Panc1 (cell line): ENCODE measurements around the gene TANC1. TPM values are rescaled to one million over a fixed set of nuclear protein-coding genes. Genes with fewer than 3 reads are reported as not detected.

ENCODE experiments used
- ATAC-seq: fragments of 200-7000 bp; cut with Tn5 transposase; 2 replicates; pipeline ENCODE4 v1.9.1; 2020; ENCODE audit warnings: mild to moderate bottlenecking, moderate library complexity
- BruUV-seq: library from RNA; stranded (reverse); fragments of 400-500 nt; replicated peaks from 2 replicates; lab custom pipeline; 2021; lab: Mats Ljungman, UMichigan
- CTCF ChIA-PET: fragments of 300-600 bp; sonication (Branson Sonifier 250); formaldehyde crosslinking; loops from one replicate; lab custom pipeline; 2022; ENCODE audit warnings: antibody characterized with exemption; lab: Charles Lee
- POLR2A ChIA-PET: fragments of 300-600 bp; sonication (Branson Sonifier 250); formaldehyde crosslinking; loops from one replicate; lab custom pipeline; 2022; ENCODE audit warnings: antibody characterized with exemption; lab: Charles Lee
- DNase-seq: peaks from one replicate; pipeline ENCODE4 v3.0.0-alpha.2; 2010; ENCODE audit warnings: low read depth, low spot score
- H3K27ac ChIP-seq: 2 replicates; pipeline ENCODE4 v1.5.1; 2011; ENCODE audit warnings: mild to moderate bottlenecking, low read length, inconsistent platforms
- H3K27me3 ChIP-seq: fragments of 200-500 bp; sonication (Bioruptor generic); 2 replicates; pipeline ENCODE4 v1.6.0; 2014; ENCODE audit warnings: low read length, inconsistent platforms; ENCODE audit not compliant: control insufficient read depth, insufficient read depth
- H3K36me3 ChIP-seq: fragments of 200-500 bp; sonication (Bioruptor generic); 2 replicates; pipeline ENCODE4 v1.5.1; 2014; ENCODE audit warnings: inconsistent platforms, mild to moderate bottlenecking, low read length, moderate library complexity; ENCODE audit not compliant: control insufficient read depth, insufficient read depth
- H3K4me1 ChIP-seq: 2 replicates; pipeline ENCODE4 v1.5.1; 2011; ENCODE audit warnings: inconsistent platforms, mild to moderate bottlenecking, low read length, moderate library complexity; ENCODE audit not compliant: control insufficient read depth, insufficient read depth
- H3K4me3 ChIP-seq, 2 experiments: 2 replicates each; pipeline ENCODE4 v1.5.1; 2011 to 2012; ENCODE audit warnings: low read depth in 2 of 2, low read length in 2 of 2, mild to moderate bottlenecking in 2 of 2, inconsistent platforms in 1 of 2, moderate library complexity in 1 of 2
- H3K9me3 ChIP-seq: fragments of 200-500 bp; sonication (Bioruptor generic); 2 replicates; pipeline ENCODE4 v1.5.1; 2014; ENCODE audit warnings: low read depth, mild to moderate bottlenecking, inconsistent platforms, low read length, moderate library complexity; ENCODE audit not compliant: control insufficient read depth, insufficient read depth
- POLR2AphosphoS5 ChIP-seq: IDR thresholded peaks from 2 replicates; pipeline ENCODE4 v1.6.1; 2012; ENCODE audit warnings: mild to moderate bottlenecking, low read depth, low read length, moderate library complexity
- SIN3A ChIP-seq: IDR thresholded peaks from 2 replicates; pipeline ENCODE4 v1.6.1; 2012; ENCODE audit warnings: low read depth, mild to moderate bottlenecking, low read length, moderate library complexity, borderline replicate concordance; ENCODE audit not compliant: insufficient read depth
- TCF7L2 ChIP-seq: IDR thresholded peaks from 2 replicates; pipeline ENCODE4 v1.6.1; 2011; ENCODE audit warnings: mild to moderate bottlenecking, low read depth, low read length, inconsistent platforms
- in situ Hi-C: cut with HindIII; loops from 2 replicates; pipeline ENCODE4 v1.10.0; 2016; ENCODE audit warnings: low sequenced_read_pairs, low pct_unique_long_range_greater_than_20kb
- intact Hi-C: fragments of 100-400 bp; cut with micrococcal nuclease; formaldehyde crosslinking; loops from one replicate; pipeline ENCODE4 v1.10.0; 2022; ENCODE audit not compliant: unreplicated experiment
- total RNA-seq: library from RNA; stranded (reverse); gene quantifications from one replicate; pipeline ENCODE4 v1.2.1, GENCODE V29; 2021; ENCODE audit not compliant: unreplicated experiment
- TF ChIP-seq, protein P1 (sequence below): fragments of 450-650 bp; IDR thresholded peaks from 2 replicates; pipeline ENCODE4 v1.5.1; 2017; ENCODE audit warnings: mild to moderate bottlenecking
- TF ChIP-seq, protein P2 (sequence below), 2 experiments: IDR thresholded peaks; 2 replicates each; pipeline ENCODE4 v1.6.1; 2011 to 2012; ENCODE audit warnings: low read depth in 2 of 2, control low read depth in 1 of 2, low read length in 1 of 2, mild to moderate bottlenecking in 1 of 2, moderate library complexity in 1 of 2; ENCODE audit not compliant: insufficient read depth in 1 of 2

The TANC1 gene
- total RNA-seq, 1 experiment from 2014 or later: 44.3 TPM

DNA sequence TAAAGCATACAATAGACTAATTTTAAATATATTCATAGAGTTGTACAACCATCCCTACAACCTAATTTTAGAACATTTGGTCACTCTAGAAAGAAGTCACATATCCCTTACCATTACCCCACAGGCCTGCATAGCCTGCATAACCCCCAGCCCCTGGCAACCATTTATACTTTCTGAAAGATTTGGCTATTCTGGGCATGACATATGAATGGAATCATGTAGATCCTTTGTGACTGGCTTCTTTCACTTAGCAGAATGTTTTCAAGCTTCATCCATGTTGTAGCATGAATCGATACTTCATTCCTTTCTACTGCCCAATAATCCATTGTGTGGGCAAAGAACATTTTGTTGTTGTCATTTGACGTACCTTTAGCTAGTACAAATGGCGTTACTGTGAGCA is 166.5 kb downstream of the TANC1 start:
- Histone ChIP-seq H3K27me3 (no peaks in the 10 kb centered on the region), H3K36me3 (no peaks in the 10 kb centered on the region), H3K9me3 (no peaks in the 10 kb centered on the region), H3K4me1 (peaks cover 8% of the 10 kb centered on the region; the same call in 1 of the 2 replicates), H3K4me3 (no peak overlapping the region), H3K27ac (no peak overlapping the region)
- BruUV-seq: no TSS peak
- intact Hi-C loops (no loop called here), in situ Hi-C loops (no loop called here)
- ATAC-seq (no peak), DNase-seq (no peak)
- ChIA-PET CTCF (no interaction called here), POLR2A (no interaction called here)
- TF ChIP-seq, protein P1, sequence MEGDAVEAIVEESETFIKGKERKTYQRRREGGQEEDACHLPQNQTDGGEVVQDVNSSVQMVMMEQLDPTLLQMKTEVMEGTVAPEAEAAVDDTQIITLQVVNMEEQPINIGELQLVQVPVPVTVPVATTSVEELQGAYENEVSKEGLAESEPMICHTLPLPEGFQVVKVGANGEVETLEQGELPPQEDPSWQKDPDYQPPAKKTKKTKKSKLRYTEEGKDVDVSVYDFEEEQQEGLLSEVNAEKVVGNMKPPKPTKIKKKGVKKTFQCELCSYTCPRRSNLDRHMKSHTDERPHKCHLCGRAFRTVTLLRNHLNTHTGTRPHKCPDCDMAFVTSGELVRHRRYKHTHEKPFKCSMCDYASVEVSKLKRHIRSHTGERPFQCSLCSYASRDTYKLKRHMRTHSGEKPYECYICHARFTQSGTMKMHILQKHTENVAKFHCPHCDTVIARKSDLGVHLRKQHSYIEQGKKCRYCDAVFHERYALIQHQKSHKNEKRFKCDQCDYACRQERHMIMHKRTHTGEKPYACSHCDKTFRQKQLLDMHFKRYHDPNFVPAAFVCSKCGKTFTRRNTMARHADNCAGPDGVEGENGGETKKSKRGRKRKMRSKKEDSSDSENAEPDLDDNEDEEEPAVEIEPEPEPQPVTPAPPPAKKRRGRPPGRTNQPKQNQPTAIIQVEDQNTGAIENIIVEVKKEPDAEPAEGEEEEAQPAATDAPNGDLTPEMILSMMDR: no peak
- TF ChIP-seq SIN3A (no peak), TCF7L2 (no peak), POLR2AphosphoS5 (no peak)
- TF ChIP-seq, protein P2, sequence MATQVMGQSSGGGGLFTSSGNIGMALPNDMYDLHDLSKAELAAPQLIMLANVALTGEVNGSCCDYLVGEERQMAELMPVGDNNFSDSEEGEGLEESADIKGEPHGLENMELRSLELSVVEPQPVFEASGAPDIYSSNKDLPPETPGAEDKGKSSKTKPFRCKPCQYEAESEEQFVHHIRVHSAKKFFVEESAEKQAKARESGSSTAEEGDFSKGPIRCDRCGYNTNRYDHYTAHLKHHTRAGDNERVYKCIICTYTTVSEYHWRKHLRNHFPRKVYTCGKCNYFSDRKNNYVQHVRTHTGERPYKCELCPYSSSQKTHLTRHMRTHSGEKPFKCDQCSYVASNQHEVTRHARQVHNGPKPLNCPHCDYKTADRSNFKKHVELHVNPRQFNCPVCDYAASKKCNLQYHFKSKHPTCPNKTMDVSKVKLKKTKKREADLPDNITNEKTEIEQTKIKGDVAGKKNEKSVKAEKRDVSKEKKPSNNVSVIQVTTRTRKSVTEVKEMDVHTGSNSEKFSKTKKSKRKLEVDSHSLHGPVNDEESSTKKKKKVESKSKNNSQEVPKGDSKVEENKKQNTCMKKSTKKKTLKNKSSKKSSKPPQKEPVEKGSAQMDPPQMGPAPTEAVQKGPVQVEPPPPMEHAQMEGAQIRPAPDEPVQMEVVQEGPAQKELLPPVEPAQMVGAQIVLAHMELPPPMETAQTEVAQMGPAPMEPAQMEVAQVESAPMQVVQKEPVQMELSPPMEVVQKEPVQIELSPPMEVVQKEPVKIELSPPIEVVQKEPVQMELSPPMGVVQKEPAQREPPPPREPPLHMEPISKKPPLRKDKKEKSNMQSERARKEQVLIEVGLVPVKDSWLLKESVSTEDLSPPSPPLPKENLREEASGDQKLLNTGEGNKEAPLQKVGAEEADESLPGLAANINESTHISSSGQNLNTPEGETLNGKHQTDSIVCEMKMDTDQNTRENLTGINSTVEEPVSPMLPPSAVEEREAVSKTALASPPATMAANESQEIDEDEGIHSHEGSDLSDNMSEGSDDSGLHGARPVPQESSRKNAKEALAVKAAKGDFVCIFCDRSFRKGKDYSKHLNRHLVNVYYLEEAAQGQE (IDR thresholded peaks at IDR 0.05; ENCODE audit: insufficient read depth in 1 of 2, low read depth in 2 of 2, low read length in 1 of 2): no peak

DNA sequence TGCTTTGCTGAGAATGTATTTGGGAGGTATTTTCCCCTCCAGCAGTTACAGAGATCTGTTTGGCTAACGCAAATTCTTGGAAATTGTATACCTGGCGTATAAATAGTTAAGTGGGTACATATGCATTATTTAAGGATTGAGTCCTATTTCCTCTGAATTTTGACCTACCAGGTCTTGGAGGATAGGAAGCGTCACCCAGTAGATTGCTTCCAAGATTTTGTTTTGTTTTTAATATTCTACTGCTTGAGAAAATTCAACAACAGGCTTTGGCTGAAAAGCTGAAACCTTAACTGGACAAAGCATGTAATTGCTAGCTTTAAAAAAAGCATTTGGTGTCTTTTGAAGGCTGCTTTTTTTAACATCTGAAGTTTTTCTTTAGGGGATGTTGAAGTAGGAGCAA is 168.0 kb downstream of the TANC1 start:
- Histone ChIP-seq H3K27ac (0 out of 2 replicates have a peak overlapping the region, but pooled peaks have one; percentile 29), H3K27me3 (no peaks in the 10 kb centered on the region), H3K36me3 (no peaks in the 10 kb centered on the region), H3K9me3 (no peaks in the 10 kb centered on the region), H3K4me3 (no peak overlapping the region), H3K4me1 (peaks cover 5% of the 10 kb centered on the region; the same call in 1 of the 2 replicates)
- ATAC-seq: no peak
- DNase-seq: no peak
- intact Hi-C loops: no loop called here
- no TSS peak for BruUV-seq
- in situ Hi-C loops: no loop called here
- ChIA-PET POLR2A (interaction anchor here (0.7 kb wide), 1 partner anchor 26 kb away, joined by 8 read pairs; no protein-coding TSS in a partner anchor), CTCF (interaction anchor here (0.7 kb wide), 1 partner anchor 24 kb away, joined by 7 read pairs; no protein-coding TSS in a partner anchor)
- TF ChIP-seq TCF7L2 (no peak), POLR2AphosphoS5 (no peak), SIN3A (no peak)
- TF ChIP-seq, protein P2 (IDR thresholded peaks at IDR 0.05; ENCODE audit: insufficient read depth in 1 of 2, low read depth in 2 of 2, low read length in 1 of 2): no peak
- TF ChIP-seq, protein P1: no peak
